Effector memory CD8-positive, alpha-beta T cell (primary cell): ENCODE results near the gene OR51B2.

Source experiments
- ATAC-seq: fragments of 150-1000 bp; cut with Tn5 transposase; replicated peaks from 2 replicates; pipeline ENCODE4 v1.10.0; 2021; ENCODE audit warnings: mild to moderate bottlenecking, moderate library complexity
- DNase-seq, 3 experiments: peaks; one replicate each; pipeline ENCODE4 v3.0.0; 2021
- H3K27ac Mint-ChIP-seq, 2 donors: one replicate each; pipeline ENCODE4 v1.8.0; 2022; ENCODE audit warnings: mild to moderate bottlenecking in 2 of 2, mixed read lengths in 2 of 2, moderate library complexity in 2 of 2
- H3K27me3 Mint-ChIP-seq, 2 donors: one replicate each; pipeline ENCODE4 v1.8.0; 2022; ENCODE audit warnings: mixed read lengths in 2 of 2
- H3K36me3 Mint-ChIP-seq: one replicate; pipeline ENCODE4 v1.8.0; 2022; ENCODE audit warnings: mild to moderate bottlenecking, moderate library complexity, mixed read lengths; ENCODE audit not compliant: insufficient read depth
- H3K4me1 Mint-ChIP-seq, 2 donors: one replicate each; pipeline ENCODE4 v1.8.0; 2022; ENCODE audit warnings: low read depth in 2 of 2, mixed read lengths in 2 of 2
- H3K4me3 Mint-ChIP-seq, 2 donors: one replicate each; pipeline ENCODE4 v1.8.0; 2022; ENCODE audit warnings: mild to moderate bottlenecking in 2 of 2, mixed read lengths in 2 of 2, moderate library complexity in 2 of 2
- H3K9me3 Mint-ChIP-seq, 2 donors: one replicate each; pipeline ENCODE4 v1.8.0; 2022; ENCODE audit warnings: mixed read lengths in 2 of 2

The OR51B2 gene

GRCh38 chr11:5284637-5285036 is 39.5 kb downstream of the OR51B2 start:
- Mint-ChIP-seq H3K36me3 (no peaks in the 10 kb centered on the region), H3K9me3 (no peaks in the 10 kb centered on the region)
- no peak for DNase-seq

GRCh38 chr11:5283882-5284281 is 40.2 kb downstream of the OR51B2 start:
- H3K27me3 Mint-ChIP-seq: peaks cover 0 to 9% of the 10 kb centered on the region in 2 donors

More at GRCh38 chr11:5284637-5285036, 39.5 kb downstream of the OR51B2 start:
- Mint-ChIP-seq H3K27ac (no peak overlapping the region), H3K4me1 (no peaks in the 10 kb centered on the region), H3K4me3 (no peak overlapping the region), H3K27me3 (peaks cover 0 to 9% of the 10 kb centered on the region in 2 donors)
- ATAC-seq: no peak

GRCh38 chr11:5283086-5283485 is 41.0 kb downstream of the OR51B2 start:
- no peaks in the 10 kb centered on the region for H3K4me1 Mint-ChIP-seq
- H3K36me3 Mint-ChIP-seq: no peaks in the 10 kb centered on the region
- DNase-seq (no peak), ATAC-seq (no peak)
- H3K9me3 Mint-ChIP-seq: no peaks in the 10 kb centered on the region
- H3K27ac Mint-ChIP-seq: no peak overlapping the region
- no peak overlapping the region for H3K4me3 Mint-ChIP-seq
- peaks cover 0 to 9% of the 10 kb centered on the region in 2 donors for H3K27me3 Mint-ChIP-seq

More at GRCh38 chr11:5283882-5284281, 40.2 kb downstream of the OR51B2 start:
- Mint-ChIP-seq H3K27ac (no peak overlapping the region), H3K4me3 (no peak overlapping the region), H3K9me3 (no peaks in the 10 kb centered on the region), H3K36me3 (no peaks in the 10 kb centered on the region), H3K4me1 (no peaks in the 10 kb centered on the region)
- ATAC-seq: no peak
- no peak for DNase-seq

- H3K9me3 Mint-ChIP-seq: no peaks in the 10 kb centered on the region
- DNase-seq: no peak
- no peak overlapping the region for H3K27ac Mint-ChIP-seq
- no peaks in the 10 kb centered on the region for H3K36me3 Mint-ChIP-seq
- peaks cover 0 to 9% of the 10 kb centered on the region in 2 donors for H3K27me3 Mint-ChIP-seq
- no peak for ATAC-seq
- no peak overlapping the region for H3K4me3 Mint-ChIP-seq
- H3K4me1 Mint-ChIP-seq: no peaks in the 10 kb centered on the region
Observed at GRCh38 chr11:5282628-5283027, 41.5 kb downstream of the OR51B2 start.

- H3K27ac Mint-ChIP-seq: no peak overlapping the region
- H3K4me3 Mint-ChIP-seq: no peak overlapping the region
- ATAC-seq (no peak), DNase-seq (no peak)
- no peaks in the 10 kb centered on the region for H3K4me1 Mint-ChIP-seq
- no peaks in the 10 kb centered on the region for H3K36me3 Mint-ChIP-seq
- peaks cover 0 to 9% of the 10 kb centered on the region in 2 donors for H3K27me3 Mint-ChIP-seq
- no peaks in the 10 kb centered on the region for H3K9me3 Mint-ChIP-seq
Observed at GRCh38 chr11:5281596-5281995, 42.5 kb downstream of the OR51B2 start.

GRCh38 chr11:5280582-5281102 is 43.5 kb downstream of the OR51B2 start:
- no peaks in the 10 kb centered on the region for H3K9me3 Mint-ChIP-seq
- H3K27ac Mint-ChIP-seq: no peak overlapping the region
- no peak overlapping the region for H3K4me3 Mint-ChIP-seq
- ATAC-seq: no peak
- no peak for DNase-seq
- peaks cover 0 to 9% of the 10 kb centered on the region in 2 donors for H3K27me3 Mint-ChIP-seq
- H3K4me1 Mint-ChIP-seq: no peaks in the 10 kb centered on the region
- H3K36me3 Mint-ChIP-seq: no peaks in the 10 kb centered on the region

GRCh38 chr11:5279471-5280090 is 44.5 kb downstream of the OR51B2 start:
- no peaks in the 10 kb centered on the region for H3K4me1 Mint-ChIP-seq
- DNase-seq (no peak), ATAC-seq (no peak)
- H3K36me3 Mint-ChIP-seq: no peaks in the 10 kb centered on the region
- H3K4me3 Mint-ChIP-seq: no peak overlapping the region
- H3K27me3 Mint-ChIP-seq: peaks cover 0 to 5% of the 10 kb centered on the region in 2 donors
- H3K27ac Mint-ChIP-seq: no peak overlapping the region
- H3K9me3 Mint-ChIP-seq: no peaks in the 10 kb centered on the region

GRCh38 chr11:5277807-5278382 is 46.2 kb downstream of the OR51B2 start:
- no peak for DNase-seq
- ATAC-seq: no peak
- no peak overlapping the region for H3K27ac Mint-ChIP-seq

GRCh38 chr11:5276697-5277096 is 47.4 kb downstream of the OR51B2 start:
- no peaks in the 10 kb centered on the region for H3K27me3 Mint-ChIP-seq
- ATAC-seq: no peak
- H3K36me3 Mint-ChIP-seq: no peaks in the 10 kb centered on the region
- H3K4me3 Mint-ChIP-seq: no peak overlapping the region
- no peaks in the 10 kb centered on the region for H3K9me3 Mint-ChIP-seq
- H3K4me1 Mint-ChIP-seq: no peaks in the 10 kb centered on the region
- H3K27ac Mint-ChIP-seq: no peak overlapping the region
- no peak for DNase-seq

More at GRCh38 chr11:5277807-5278382, 46.2 kb downstream of the OR51B2 start:
- H3K27me3 Mint-ChIP-seq: no peaks in the 10 kb centered on the region
- no peak overlapping the region for H3K4me3 Mint-ChIP-seq
- no peaks in the 10 kb centered on the region for H3K36me3 Mint-ChIP-seq
- H3K9me3 Mint-ChIP-seq: no peaks in the 10 kb centered on the region
- H3K4me1 Mint-ChIP-seq: no peaks in the 10 kb centered on the region

GRCh38 chr11:5275369-5276110 is 48.6 kb downstream of the OR51B2 start:
- H3K27ac Mint-ChIP-seq: no peak overlapping the region
- H3K9me3 Mint-ChIP-seq: no peaks in the 10 kb centered on the region
- no peaks in the 10 kb centered on the region for H3K27me3 Mint-ChIP-seq
- H3K4me1 Mint-ChIP-seq: no peaks in the 10 kb centered on the region
- H3K36me3 Mint-ChIP-seq: no peaks in the 10 kb centered on the region
- H3K4me3 Mint-ChIP-seq: no peak overlapping the region
- ATAC-seq: no peak
- no peak for DNase-seq

GRCh38 chr11:5274395-5274794 is 49.7 kb downstream of the OR51B2 start:
- peaks cover 0 to 5% of the 10 kb centered on the region in 2 donors for H3K27me3 Mint-ChIP-seq
- no peak overlapping the region for H3K4me3 Mint-ChIP-seq
- no peak for ATAC-seq
- no peaks in the 10 kb centered on the region for H3K36me3 Mint-ChIP-seq
- H3K27ac Mint-ChIP-seq: no peak overlapping the region
- no peaks in the 10 kb centered on the region for H3K4me1 Mint-ChIP-seq
- H3K9me3 Mint-ChIP-seq: no peaks in the 10 kb centered on the region
- no peak for DNase-seq
